ENCODE measurements around the gene ORAI2.

DNA sequence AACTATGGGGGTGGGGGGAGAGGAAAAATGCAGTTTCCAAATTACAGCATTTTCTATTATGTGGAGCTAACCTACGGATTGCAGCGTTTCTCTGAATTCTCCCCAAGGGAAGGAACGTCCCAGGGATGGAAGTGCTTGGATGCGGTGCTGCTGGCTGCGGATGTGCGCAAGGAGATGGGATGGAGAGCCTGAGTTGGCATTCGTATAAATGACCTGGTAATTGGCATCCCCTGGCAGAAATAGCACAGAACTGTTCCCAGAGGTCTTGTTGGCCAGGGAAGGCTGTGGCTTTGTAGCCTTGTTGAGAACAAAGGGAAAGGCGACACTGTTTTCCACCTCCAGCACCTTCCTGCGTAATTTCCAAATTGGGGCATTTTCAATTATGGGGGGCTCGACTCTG, 2.7 kb downstream of the ORAI2 start:
- no peak for TF ChIP-seq NFE2L2 (conservative IDR thresholded peaks at IDR 0.05; ENCODE audit: low read length)
- no peak for TF ChIP-seq HOXA7 (CRISPR knock-in tag; IDR thresholded peaks at IDR 0.05)
- no peak for TF ChIP-seq CEBPB (IDR thresholded peaks at IDR 0.05)
